Endodermal cell (in vitro differentiated cells): ENCODE data around the gene GATD1. TPM values are rescaled to one million over a fixed set of nuclear protein-coding genes. Genes with fewer than 3 reads are reported as not detected.

ENCODE experiments used
- DNase-seq: peaks from one replicate; pipeline ENCODE4 v3.0.0-alpha.2; 2017
- H3K27ac ChIP-seq: 2 replicates; pipeline ENCODE4 v1.5.1; 2013; ENCODE audit warnings: mild to moderate bottlenecking, low read depth, low read length, moderate library complexity
- H3K27me3 ChIP-seq: 2 replicates; pipeline ENCODE4 v1.6.1; 2013; ENCODE audit warnings: mild to moderate bottlenecking, low read length, moderate library complexity; ENCODE audit not compliant: insufficient read depth, control insufficient read depth, poor library complexity, severe bottlenecking
- H3K36me3 ChIP-seq: 2 replicates; pipeline ENCODE4 v1.7.0; 2013; ENCODE audit warnings: mild to moderate bottlenecking, low read length, moderate library complexity; ENCODE audit not compliant: control insufficient read depth, insufficient read depth
- H3K4me1 ChIP-seq: one replicate; pipeline ENCODE4 v1.7.0; 2013; ENCODE audit warnings: low read length; ENCODE audit not compliant: control insufficient read depth, insufficient read depth
- H3K4me3 ChIP-seq: 2 replicates; pipeline ENCODE4 v1.5.1; 2013; ENCODE audit warnings: mild to moderate bottlenecking, low read length, moderate library complexity
- H3K9ac ChIP-seq: 2 replicates; pipeline ENCODE4 v1.6.1; 2013; ENCODE audit warnings: mild to moderate bottlenecking, low read length, moderate library complexity; ENCODE audit not compliant: poor library complexity, severe bottlenecking; ENCODE audit errors: extremely low read depth
- H3K9me3 ChIP-seq: 2 replicates; pipeline ENCODE4 v1.6.1; 2013; ENCODE audit warnings: mild to moderate bottlenecking, low read length, moderate library complexity; ENCODE audit not compliant: control insufficient read depth
- H3K27ac Mint-ChIP-seq: 2 replicates; pipeline ENCODE4 v1.8.0; 2020; ENCODE audit warnings: mixed read lengths
- H3K27me3 Mint-ChIP-seq: 2 replicates; pipeline ENCODE4 v1.8.0; 2021; ENCODE audit warnings: mild to moderate bottlenecking, mixed read lengths; ENCODE audit not compliant: insufficient read depth
- H3K36me3 Mint-ChIP-seq: 2 replicates; pipeline ENCODE4 v1.8.0; 2020; ENCODE audit warnings: low read depth, mixed read lengths
- H3K4me1 Mint-ChIP-seq: 2 replicates; pipeline ENCODE4 v1.8.0; 2020; ENCODE audit warnings: mixed read lengths
- H3K4me3 Mint-ChIP-seq: 2 replicates; pipeline ENCODE4 v1.8.0; 2020; ENCODE audit warnings: mild to moderate bottlenecking, moderate library complexity, mixed read lengths
- H3K9me3 Mint-ChIP-seq: 2 replicates; pipeline ENCODE4 v1.8.0; 2020; ENCODE audit warnings: mild to moderate bottlenecking, mixed read lengths
- CTCF ChIP-seq: fragments of 200-600 bp; sonication (generic); conservative IDR thresholded peaks from 2 replicates; pipeline ENCODE4 v1.5.0; 2021; ENCODE audit warnings: antibody characterized with exemption, mild to moderate bottlenecking
- WGBS, 2 experiments: methylation state at CpG; one replicate each; pipeline versions ENCODE4 v1.1.5 to v1.1.7; 2013; ENCODE audit warnings: missing lambda C conversion rate in 2 of 2, mixed read lengths in 1 of 2; ENCODE audit not compliant: insufficient coverage in 1 of 2, insufficient read length in 1 of 2; 5-methylcytosine and 5-hydroxymethylcytosine counted together
- total RNA-seq, 2 donors: library from RNA; stranded (reverse); fragmentation: NEBNext Ultra II Directional in 1 of 2; extraction: Animal tissue kit (Norgen Biotek cat#: 25700) in 1 of 2; gene quantifications; 2 replicates in 1 of 2; 3 replicates in 1 of 2; pipeline ENCODE4 v1.2.1, GENCODE V29; 2021

The GATD1 gene
- total RNA-seq, 2 donors from 2014 or later = 57.2 to 63.2 TPM

GRCh38 chr11:725624-726202 lies 51.6 kb downstream of the GATD1 start:
- Mint-ChIP-seq H3K9me3 (no peaks in the 10 kb centered on the region), H3K27me3 (peaks cover 26% of the 10 kb centered on the region), H3K4me3 (peak overlapping the region; percentile 37), H3K27ac (no peak overlapping the region), H3K4me1 (no peaks in the 10 kb centered on the region), H3K36me3 (no peaks in the 10 kb centered on the region)
- no peak for TF ChIP-seq CTCF
- 17 to 87% methylated on average over 3 to 50 of the region's 53 CpGs for WGBS, 2 experiments
- no peaks in the 10 kb centered on the region for H3K4me1 ChIP-seq
- H3K36me3 ChIP-seq = no peaks in the 10 kb centered on the region
- no peaks in the 10 kb centered on the region for H3K9me3 ChIP-seq
- peaks cover 33% of the 10 kb centered on the region for H3K27me3 ChIP-seq
- H3K4me3 ChIP-seq = no peak overlapping the region
- peak; percentile 75 for DNase-seq
- H3K27ac ChIP-seq = no peak overlapping the region
- no peak overlapping the region for H3K9ac ChIP-seq

GRCh38 chr11:724778-725386 lies 52.4 kb downstream of the GATD1 start:
- Mint-ChIP-seq H3K27me3 (peaks cover 31% of the 10 kb centered on the region), H3K4me1 (no peaks in the 10 kb centered on the region), H3K4me3 (peak overlapping the region; percentile 26), H3K36me3 (no peaks in the 10 kb centered on the region), H3K27ac (no peak overlapping the region), H3K9me3 (no peaks in the 10 kb centered on the region)
- 84 to 94% methylated on average over 9 to 18 of the region's 18 CpGs for WGBS, 2 experiments
- DNase-seq = no peak
- H3K4me1 ChIP-seq = no peaks in the 10 kb centered on the region
- no peaks in the 10 kb centered on the region for H3K9me3 ChIP-seq
- no peak overlapping the region for H3K9ac ChIP-seq
- no peaks in the 10 kb centered on the region for H3K36me3 ChIP-seq
- H3K27ac ChIP-seq = no peak overlapping the region
- H3K4me3 ChIP-seq = no peak overlapping the region
- H3K27me3 ChIP-seq = peaks cover 40% of the 10 kb centered on the region
- TF ChIP-seq CTCF = no peak

GRCh38 chr11:724049-724777 lies 53.1 kb downstream of the GATD1 start:
- 77 to 81% methylated on average over 9 to 19 of the region's 19 CpGs for WGBS, 2 experiments
- Histone ChIP-seq H3K27me3 (peaks cover 47% of the 10 kb centered on the region), H3K4me3 (no peak overlapping the region), H3K27ac (no peak overlapping the region), H3K4me1 (no peaks in the 10 kb centered on the region), H3K9me3 (no peaks in the 10 kb centered on the region), H3K9ac (no peak overlapping the region), H3K36me3 (no peaks in the 10 kb centered on the region)
- no peak overlapping the region for H3K27ac Mint-ChIP-seq
- no peaks in the 10 kb centered on the region for H3K36me3 Mint-ChIP-seq
- DNase-seq = no peak
- H3K4me1 Mint-ChIP-seq = no peaks in the 10 kb centered on the region
- H3K27me3 Mint-ChIP-seq = peaks cover 37% of the 10 kb centered on the region
- H3K9me3 Mint-ChIP-seq = no peaks in the 10 kb centered on the region
- no peak overlapping the region for H3K4me3 Mint-ChIP-seq
- no peak for TF ChIP-seq CTCF
